Measurements from ENCODE around the gene CECR2.

CECR2 gene

GRCh38 chr22:17472932-17473331 is 103.7 kb downstream of the CECR2 start:
- Histone ChIP-seq H3K4me2 (ENCODE audit: low read length) (no peak overlapping the region), H3K4me1 (ENCODE audit: control insufficient read depth, insufficient read depth, low read length) (no peaks in the 10 kb centered on the region), H3K9ac (ENCODE audit: low read depth, low read length) (no peak overlapping the region), H3K9me3 (replicated peaks; ENCODE audit: low read length) (no peaks in the 10 kb centered on the region), H3K36me3 (ENCODE audit: insufficient read depth, low read length) (no peaks in the 10 kb centered on the region), H3K27me3 (ENCODE audit: control insufficient read depth, insufficient read depth, low read length) (peaks cover 42% of the 10 kb centered on the region), H3K4me3 (ENCODE audit: low read length) (no peak overlapping the region)

- no peak overlapping the region for H3K9ac ChIP-seq (ENCODE audit: low read depth, low read length)
- peaks cover 48% of the 10 kb centered on the region for H3K27me3 ChIP-seq (ENCODE audit: control insufficient read depth, insufficient read depth, low read length)
- H3K4me2 ChIP-seq (ENCODE audit: low read length) = no peak overlapping the region
- H3K4me3 ChIP-seq (ENCODE audit: low read length) = no peak overlapping the region
- H3K4me1 ChIP-seq (ENCODE audit: control insufficient read depth, insufficient read depth, low read length) = no peaks in the 10 kb centered on the region
- no peaks in the 10 kb centered on the region for H3K36me3 ChIP-seq (ENCODE audit: insufficient read depth, low read length)
- H3K9me3 ChIP-seq (replicated peaks; ENCODE audit: low read length) = no peaks in the 10 kb centered on the region
Measured at GRCh38 chr22:17475318-17476230, 106.3 kb downstream of the CECR2 start.

GRCh38 chr22:17476838-17477237 is 107.6 kb downstream of the CECR2 start:
- H3K4me2 ChIP-seq (ENCODE audit: low read length) = no peak overlapping the region
- no peaks in the 10 kb centered on the region for H3K9me3 ChIP-seq (replicated peaks; ENCODE audit: low read length)
- no peak overlapping the region for H3K9ac ChIP-seq (ENCODE audit: low read depth, low read length)
- peaks cover 47% of the 10 kb centered on the region for H3K27me3 ChIP-seq (ENCODE audit: control insufficient read depth, insufficient read depth, low read length)
- no peaks in the 10 kb centered on the region for H3K4me1 ChIP-seq (ENCODE audit: control insufficient read depth, insufficient read depth, low read length)
- no peaks in the 10 kb centered on the region for H3K36me3 ChIP-seq (ENCODE audit: insufficient read depth, low read length)
- no peak overlapping the region for H3K4me3 ChIP-seq (ENCODE audit: low read length)

- Histone ChIP-seq H3K27me3 (ENCODE audit: control insufficient read depth, insufficient read depth, low read length) (peaks cover 42% of the 10 kb centered on the region), H3K9me3 (replicated peaks; ENCODE audit: low read length) (no peaks in the 10 kb centered on the region), H3K4me3 (ENCODE audit: low read length) (no peak overlapping the region), H3K4me1 (ENCODE audit: control insufficient read depth, insufficient read depth, low read length) (no peaks in the 10 kb centered on the region), H3K9ac (ENCODE audit: low read depth, low read length) (no peak overlapping the region), H3K4me2 (ENCODE audit: low read length) (no peak overlapping the region), H3K36me3 (ENCODE audit: insufficient read depth, low read length) (no peaks in the 10 kb centered on the region)
Measured at GRCh38 chr22:17477391-17477833, 108.2 kb downstream of the CECR2 start.

GRCh38 chr22:17479135-17479534 is 109.9 kb downstream of the CECR2 start:
- Histone ChIP-seq H3K27me3 (ENCODE audit: control insufficient read depth, insufficient read depth, low read length) (peaks cover 31% of the 10 kb centered on the region), H3K4me3 (ENCODE audit: low read length) (no peak overlapping the region), H3K9ac (ENCODE audit: low read depth, low read length) (no peak overlapping the region), H3K4me2 (ENCODE audit: low read length) (no peak overlapping the region), H3K9me3 (replicated peaks; ENCODE audit: low read length) (no peaks in the 10 kb centered on the region), H3K4me1 (ENCODE audit: control insufficient read depth, insufficient read depth, low read length) (no peaks in the 10 kb centered on the region), H3K36me3 (ENCODE audit: insufficient read depth, low read length) (no peaks in the 10 kb centered on the region)

GRCh38 chr22:17481424-17481823 is 112.2 kb downstream of the CECR2 start:
- Histone ChIP-seq H3K9me3 (replicated peaks; ENCODE audit: low read length) (no peaks in the 10 kb centered on the region), H3K36me3 (ENCODE audit: insufficient read depth, low read length) (no peaks in the 10 kb centered on the region), H3K4me2 (ENCODE audit: low read length) (no peak overlapping the region), H3K4me3 (ENCODE audit: low read length) (no peak overlapping the region), H3K27me3 (ENCODE audit: control insufficient read depth, insufficient read depth, low read length) (peaks cover 23% of the 10 kb centered on the region), H3K9ac (ENCODE audit: low read depth, low read length) (no peak overlapping the region), H3K4me1 (ENCODE audit: control insufficient read depth, insufficient read depth, low read length) (no peaks in the 10 kb centered on the region)

GRCh38 chr22:17483688-17484372 is 114.6 kb downstream of the CECR2 start:
- Histone ChIP-seq H3K9me3 (replicated peaks; ENCODE audit: low read length) (no peaks in the 10 kb centered on the region), H3K4me2 (ENCODE audit: low read length) (no peak overlapping the region), H3K9ac (ENCODE audit: low read depth, low read length) (no peak overlapping the region), H3K36me3 (ENCODE audit: insufficient read depth, low read length) (no peaks in the 10 kb centered on the region), H3K4me3 (ENCODE audit: low read length) (no peak overlapping the region), H3K4me1 (ENCODE audit: control insufficient read depth, insufficient read depth, low read length) (no peaks in the 10 kb centered on the region), H3K27me3 (ENCODE audit: control insufficient read depth, insufficient read depth, low read length) (peaks cover 14% of the 10 kb centered on the region)

GRCh38 chr22:17484608-17485007 is 115.3 kb downstream of the CECR2 start:
- H3K4me2 ChIP-seq (ENCODE audit: low read length) = no peak overlapping the region
- H3K4me3 ChIP-seq (ENCODE audit: low read length) = no peak overlapping the region
- no peaks in the 10 kb centered on the region for H3K36me3 ChIP-seq (ENCODE audit: insufficient read depth, low read length)
- no peaks in the 10 kb centered on the region for H3K9me3 ChIP-seq (replicated peaks; ENCODE audit: low read length)
- peaks cover 9% of the 10 kb centered on the region for H3K27me3 ChIP-seq (ENCODE audit: control insufficient read depth, insufficient read depth, low read length)
- no peak overlapping the region for H3K9ac ChIP-seq (ENCODE audit: low read depth, low read length)
- H3K4me1 ChIP-seq (ENCODE audit: control insufficient read depth, insufficient read depth, low read length) = no peaks in the 10 kb centered on the region

GRCh38 chr22:17486313-17486712 is 117.1 kb downstream of the CECR2 start:
- no peaks in the 10 kb centered on the region for H3K36me3 ChIP-seq (ENCODE audit: insufficient read depth, low read length)
- peaks cover 15% of the 10 kb centered on the region for H3K27me3 ChIP-seq (ENCODE audit: control insufficient read depth, insufficient read depth, low read length)
- H3K9ac ChIP-seq (ENCODE audit: low read depth, low read length) = no peak overlapping the region
- no peaks in the 10 kb centered on the region for H3K9me3 ChIP-seq (replicated peaks; ENCODE audit: low read length)
- no peaks in the 10 kb centered on the region for H3K4me1 ChIP-seq (ENCODE audit: control insufficient read depth, insufficient read depth, low read length)
- no peak overlapping the region for H3K4me3 ChIP-seq (ENCODE audit: low read length)
- no peak overlapping the region for H3K4me2 ChIP-seq (ENCODE audit: low read length)

GRCh38 chr22:17486719-17487118 is 117.5 kb downstream of the CECR2 start:
- Histone ChIP-seq H3K36me3 (ENCODE audit: insufficient read depth, low read length) (no peaks in the 10 kb centered on the region), H3K9me3 (replicated peaks; ENCODE audit: low read length) (no peaks in the 10 kb centered on the region), H3K27me3 (ENCODE audit: control insufficient read depth, insufficient read depth, low read length) (peaks cover 15% of the 10 kb centered on the region), H3K9ac (ENCODE audit: low read depth, low read length) (no peak overlapping the region), H3K4me3 (ENCODE audit: low read length) (no peak overlapping the region), H3K4me2 (ENCODE audit: low read length) (no peak overlapping the region), H3K4me1 (ENCODE audit: control insufficient read depth, insufficient read depth, low read length) (no peaks in the 10 kb centered on the region)

- H3K9ac ChIP-seq (ENCODE audit: low read depth, low read length) = no peak overlapping the region
- H3K36me3 ChIP-seq (ENCODE audit: insufficient read depth, low read length) = no peaks in the 10 kb centered on the region
- H3K4me1 ChIP-seq (ENCODE audit: control insufficient read depth, insufficient read depth, low read length) = no peaks in the 10 kb centered on the region
- H3K4me3 ChIP-seq (ENCODE audit: low read length) = no peak overlapping the region
- peaks cover 18% of the 10 kb centered on the region for H3K27me3 ChIP-seq (ENCODE audit: control insufficient read depth, insufficient read depth, low read length)
- H3K9me3 ChIP-seq (replicated peaks; ENCODE audit: low read length) = no peaks in the 10 kb centered on the region
- no peak overlapping the region for H3K4me2 ChIP-seq (ENCODE audit: low read length)
Measured at GRCh38 chr22:17489101-17489500, 119.8 kb downstream of the CECR2 start.
